Lower lobe of right lung (tissue), 2 donors: Measurements from ENCODE around the gene CCDC14. TPM values are rescaled to one million over a fixed set of nuclear protein-coding genes. Genes with fewer than 3 reads are reported as not detected.

Experiments used
- ATAC-seq, 2 donors: fragments of 200-7000 bp; cut with Tn5 transposase; one replicate each; pipeline ENCODE4 v1.9.1; 2020 to 2022; ENCODE audit warnings: mild to moderate bottlenecking in 2 of 2, moderate library complexity in 2 of 2
- DNase-seq: peaks from one replicate; pipeline ENCODE4 v3.0.0-alpha.2; 2020
- H3K27ac ChIP-seq: fragments of 200-600 bp; one replicate; pipeline ENCODE4 v1.8.0; 2022
- H3K27me3 ChIP-seq: fragments of 200-600 bp; one replicate; pipeline ENCODE4 v1.8.0; 2022; ENCODE audit warnings: low read depth
- H3K36me3 ChIP-seq: fragments of 200-600 bp; one replicate; pipeline ENCODE4 v1.8.0; 2022; ENCODE audit warnings: mild to moderate bottlenecking
- H3K4me1 ChIP-seq: fragments of 200-600 bp; one replicate; pipeline ENCODE4 v1.8.0; 2022
- H3K4me3 ChIP-seq: fragments of 200-600 bp; one replicate; pipeline ENCODE4 v1.8.0; 2022; ENCODE audit warnings: mild to moderate bottlenecking
- H3K9me3 ChIP-seq: fragments of 200-600 bp; one replicate; pipeline ENCODE4 v1.8.0; 2022
- CTCF ChIP-seq: fragments of 200-600 bp; IDR thresholded peaks from one replicate; pipeline ENCODE4 v1.8.0; 2022; ENCODE audit warnings: antibody characterized with exemption, mild to moderate bottlenecking
- intact Hi-C: fragments of 100-400 bp; cut with DNase I; formaldehyde crosslinking; loops from one replicate; pipeline ENCODE4 v1.11.0; 2022
- total RNA-seq: library from RNA; stranded (reverse); fragmentation: NEBNext Ultra II Directional; extraction: Animal tissue kit (Norgen Biotek cat#: 25700); gene quantifications from one replicate; pipeline ENCODE4 v1.2.1, GENCODE V29; 2021
- donor health status: DM: no; HTN: yes; CAD: no; lungs with severe emphysema.

CCDC14 gene
- total RNA-seq, 1 donor from 2014 or later = 36.8 TPM

GRCh38 chr3:123870033-123870432 is 91.0 kb downstream of the CCDC14 start:
- Histone ChIP-seq H3K4me1 (no peaks in the 10 kb centered on the region), H3K27me3 (no peaks in the 10 kb centered on the region), H3K36me3 (no peaks in the 10 kb centered on the region), H3K9me3 (no peaks in the 10 kb centered on the region), H3K27ac (no peak overlapping the region), H3K4me3 (no peak overlapping the region)
- no peak for DNase-seq
- no peak for ATAC-seq
- intact Hi-C loops = no loop called here
- TF ChIP-seq CTCF = no peak

- H3K27ac ChIP-seq = no peak overlapping the region
- TF ChIP-seq CTCF = no peak
These were observed 91.9 kb downstream of the CCDC14 start for GRCh38 chr3:123869165-123869564.

GRCh38 chr3:123864706-123865105 is 96.3 kb downstream of the CCDC14 start:
- ATAC-seq = no peak
- intact Hi-C loops = no loop called here

More at GRCh38 chr3:123869165-123869564, 91.9 kb downstream of the CCDC14 start:
- no peak for DNase-seq
- no peaks in the 10 kb centered on the region for H3K4me1 ChIP-seq
- H3K9me3 ChIP-seq = no peaks in the 10 kb centered on the region
- H3K36me3 ChIP-seq = no peaks in the 10 kb centered on the region
- H3K27me3 ChIP-seq = no peaks in the 10 kb centered on the region
- no peak for ATAC-seq
- intact Hi-C loops = no loop called here
- no peak overlapping the region for H3K4me3 ChIP-seq

More at GRCh38 chr3:123864706-123865105, 96.3 kb downstream of the CCDC14 start:
- TF ChIP-seq CTCF = no peak
- no peak for DNase-seq
- Histone ChIP-seq H3K36me3 (no peaks in the 10 kb centered on the region), H3K27ac (no peak overlapping the region), H3K27me3 (no peaks in the 10 kb centered on the region), H3K9me3 (no peaks in the 10 kb centered on the region), H3K4me3 (no peak overlapping the region), H3K4me1 (no peaks in the 10 kb centered on the region)

Other genes starting within 250 kb of the CCDC14 start
- 156 TPM for gene MYLK, start 76.9 kb downstream of the CCDC14 start, total RNA-seq
- not detected for gene ROPN1, start 30.9 kb upstream of the CCDC14 start, total RNA-seq
- gene KALRN, start 72.1 kb upstream of the CCDC14 start, total RNA-seq = 15.4 TPM